Adrenal gland (tissue), 12 donors: ENCODE data around the gene DIP2C. TPM values are rescaled to one million over a fixed set of nuclear protein-coding genes. Genes with fewer than 3 reads are reported as not detected.
"Not testable (repeated sequence)": the region's sequence is repeated elsewhere in the genome, so short reads cannot be mapped to it uniquely, and the experiment has no call there.

Experiments
- DNase-seq, 7 donors: peaks; one replicate each; pipeline ENCODE4 v3.0.0-alpha.2; 2019 to 2020
- H3K27ac ChIP-seq, 5 donors: fragments of 200-600 bp; sonication (generic) in 4 of 5; 1 replicate in 3 of 5; 2 replicates in 2 of 5; pipeline versions ENCODE4 v1.5.1 to v1.8.0; 2016 to 2020; ENCODE audit warnings: mild to moderate bottlenecking in 1 of 5
- H3K27me3 ChIP-seq: fragments of 200-600 bp; 2 replicates; pipeline ENCODE4 v1.8.0; 2021
- H3K36me3 ChIP-seq, 2 donors: fragments of 200-600 bp; replicated peaks in 1 of 2; 1 replicate in 1 of 2; 2 replicates in 1 of 2; pipeline versions ENCODE4 v1.5.1 to v1.8.0; 2018 to 2022
- H3K4me1 ChIP-seq, 2 donors: fragments of 200-600 bp; replicated peaks in 1 of 2; 1 replicate in 1 of 2; 2 replicates in 1 of 2; pipeline versions ENCODE4 v1.5.1 to v1.8.0; 2018 to 2021
- H3K4me3 ChIP-seq, 4 donors: fragments of 200-600 bp; sonication (generic) in 3 of 4; one replicate each; pipeline ENCODE4 v1.5.1; 2016 to 2018
- H3K9me3 ChIP-seq, 3 donors: fragments of 200-600 bp; sonication (generic) in 1 of 3; replicated peaks in 1 of 3; 1 replicate in 2 of 3; 2 replicates in 1 of 3; pipeline versions ENCODE4 v1.5.1 to v1.8.0; 2016 to 2021
- CTCF ChIP-seq, 6 experiments: fragments of 450-650 bp in 4 of 6; fragments of 200-600 bp in 2 of 6; sonication (generic) in 1 of 6; IDR thresholded peaks; 1 replicate in 5 of 6; 2 replicates in 1 of 6; pipeline versions ENCODE4 v1.5.1 to v1.8.0; 2016 to 2021; ENCODE audit warnings: antibody characterized with exemption in 6 of 6, mild to moderate bottlenecking in 2 of 6, moderate library complexity in 1 of 6
- POLR2A ChIP-seq, 2 donors: fragments of 450-650 bp; IDR thresholded peaks; one replicate each; pipeline ENCODE4 v1.6.1; 2017; ENCODE audit warnings: antibody characterized with exemption in 2 of 2, mild to moderate bottlenecking in 2 of 2, moderate library complexity in 1 of 2
- WGBS, 4 donors: extraction: QIAGEN DNeasy Blood & Tissue Kit in 2 of 4; methylation state at CpG; one replicate each; pipeline versions ENCODE4 v1.1.5 to v1.1.7; 2013 to 2017; 5-methylcytosine and 5-hydroxymethylcytosine counted together
- intact Hi-C, 2 donors: fragments of 100-400 bp; cut with DNase I; formaldehyde crosslinking; loops; one replicate each; pipeline versions ENCODE4 v1.14.1 to v1.15.0; 2022 to 2023
- polyA plus RNA-seq, 3 donors: library from polyadenylated mRNA; stranded (reverse); fragments of 200-250 nt in 2 of 3; fragments of 350-450 nt in 1 of 3; fragmentation: Illumina TruSeq in 1 of 3; extraction: RNeasy Lipid Tissue Mini Kit (QIAGEN cat#74804) in 1 of 3; gene quantifications; one replicate each; pipeline ENCODE4 v1.2.3, GENCODE V29; 2013 to 2014
- total RNA-seq, 9 donors: library from RNA; depleted of rRNA in 4 of 9; stranded (reverse); fragments of >200 nt in 4 of 9; fragments of 120-200 nt in 1 of 9; fragmentation: NEBNext Ultra II Directional in 1 of 9; extraction: Animal tissue kit (Norgen Biotek cat#: 25700) in 1 of 9; gene quantifications; one replicate each; pipeline versions ENCODE4 v1.1.0 to v1.2.4, GENCODE V29; 2013 to 2023
- donor health status: healthy with polysubstance abuse.
- donor health status: Bipolar disorder and iron deficiency.
- donor health status: DM: yes; HTN: yes; CAD: no.
- donor health status: DM: no; HTN: no; CAD: no.
- donor health status: DM: no; HTN: no; CAD: no.
- donor health status: DM: yes; HTN: yes; CAD: no.

The DIP2C gene
- total and polyA plus RNA-seq, 12 donors = 4.8 to 23.9 (median 19.7) TPM

GRCh38 chr10:707861-708260 lies 18.4 kb upstream of the DIP2C start:
- H3K27me3 ChIP-seq = peaks cover 8% of the 10 kb centered on the region
- no peak for TF ChIP-seq POLR2A (IDR thresholded peaks at IDR 0.05)
- no peak for TF ChIP-seq CTCF (IDR thresholded peaks at IDR 0.05)
- intact Hi-C loops = no loop called here
- H3K9me3 ChIP-seq = no peaks in the 10 kb centered on the region
- no peaks in the 10 kb centered on the region for H3K36me3 ChIP-seq
- H3K4me1 ChIP-seq = no peaks in the 10 kb centered on the region
- no peak overlapping the region for H3K27ac ChIP-seq
- 89 to 100% (median 96%) methylated on average over 1 of the region's 1 CpG for WGBS, 4 donors
- H3K4me3 ChIP-seq = no peak overlapping the region
- no peak for DNase-seq

GRCh38 chr10:707456-707855 lies 18.0 kb upstream of the DIP2C start:
- Histone ChIP-seq H3K27me3 (peaks cover 8% of the 10 kb centered on the region), H3K9me3 (no peaks in the 10 kb centered on the region), H3K4me3 (no peak overlapping the region), H3K36me3 (no peaks in the 10 kb centered on the region), H3K27ac (no peak overlapping the region), H3K4me1 (no peaks in the 10 kb centered on the region)
- 75 to 83% (median 79%) methylated on average over 1 of the region's 1 CpG for WGBS, 4 donors
- DNase-seq = no peak
- TF ChIP-seq POLR2A (IDR thresholded peaks at IDR 0.05) (no peak), CTCF (IDR thresholded peaks at IDR 0.05) (no peak)
- intact Hi-C loops = no loop called here

- no peak for DNase-seq
- Histone ChIP-seq H3K4me3 (no peak overlapping the region), H3K4me1 (no peaks in the 10 kb centered on the region), H3K27ac (no peak overlapping the region), H3K36me3 (no peaks in the 10 kb centered on the region), H3K9me3 (no peaks in the 10 kb centered on the region), H3K27me3 (peaks cover 13% of the 10 kb centered on the region)
- intact Hi-C loops = no loop called here
- TF ChIP-seq CTCF (IDR thresholded peaks at IDR 0.05) (no peak), POLR2A (IDR thresholded peaks at IDR 0.05) (no peak)
- 82 to 87% (median 85%) methylated on average over 1 of the region's 1 CpG for WGBS, 4 donors
Measured at GRCh38 chr10:703118-703517, 13.7 kb upstream of the DIP2C start.

GRCh38 chr10:700183-700582 lies 10.7 kb upstream of the DIP2C start:
- H3K4me3 ChIP-seq, H3K27ac ChIP-seq, intact Hi-C loops, H3K9me3 ChIP-seq, DNase-seq, H3K4me1 ChIP-seq, H3K36me3 ChIP-seq: not testable (repeated sequence)
- WGBS, 4 donors = 67 to 90% (median 83%) methylated on average over 1 to 6 of the region's 6 CpGs
- peaks cover 13% of the 10 kb centered on the region for H3K27me3 ChIP-seq

- no peaks in the 10 kb centered on the region for H3K9me3 ChIP-seq
- H3K27me3 ChIP-seq = peaks cover 5% of the 10 kb centered on the region
- no peak for DNase-seq
- H3K27ac ChIP-seq = no peak overlapping the region
- WGBS, 4 donors = 78 to 84% (median 83%) methylated on average over 6 to 30 of the region's 30 CpGs
- no peaks in the 10 kb centered on the region for H3K36me3 ChIP-seq
- intact Hi-C loops = loop anchor here in 1 of 2 donors (10.0 kb wide), 1 partner anchor 68 kb away; no protein-coding TSS in a partner anchor
- no peaks in the 10 kb centered on the region for H3K4me1 ChIP-seq
- no peak overlapping the region for H3K4me3 ChIP-seq
- TF ChIP-seq CTCF (IDR thresholded peaks at IDR 0.05) = no peak
Measured at GRCh38 chr10:697097-697875, 7.8 kb upstream of the DIP2C start.
